IMR-90 (cell line): ENCODE data around the gene OR2J3. TPM values are rescaled to one million over a fixed set of nuclear protein-coding genes. Genes with fewer than 3 reads are reported as not detected.

Source experiments
- ATAC-seq: fragments of 200-7000 bp; cut with Tn5 transposase; 2 replicates; pipeline ENCODE4 v1.9.1; 2020; ENCODE audit warnings: low read depth, mild to moderate bottlenecking, moderate library complexity
- BruUV-seq: library from RNA; stranded (reverse); fragments of 400-500 nt; replicated peaks from 2 replicates; lab custom pipeline; 2021; lab: Mats Ljungman, UMichigan
- CTCF ChIA-PET: fragments of 300-600 bp; formaldehyde crosslinking; extraction: SDS; loops from one replicate; lab custom pipeline; 2021; ENCODE audit warnings: antibody characterized with exemption; lab: Yijun Ruan, JAX
- POLR2A ChIA-PET: fragments of 300-600 bp; sonication (Branson Sonifier 250); formaldehyde crosslinking; loops from one replicate; lab custom pipeline; 2022; ENCODE audit warnings: antibody characterized with exemption; ENCODE audit not compliant: unreplicated experiment; lab: Charles Lee
- DNase-seq: peaks from one replicate; pipeline ENCODE4 v3.0.0; 2013
- H2AFZ ChIP-seq: replicated peaks from 2 replicates; pipeline ENCODE3; 2013; ENCODE audit warnings: low read length, mild to moderate bottlenecking; ENCODE audit not compliant: poor library complexity
- H2AK5ac ChIP-seq: 2 replicates; pipeline ENCODE4 v1.6.1; 2013; ENCODE audit warnings: low read depth, low read length, inconsistent platforms
- H2AK9ac ChIP-seq: replicated peaks from 2 replicates; pipeline ENCODE3; 2013; ENCODE audit warnings: mild to moderate bottlenecking, low read depth, low read length, moderate library complexity; ENCODE audit not compliant: poor library complexity
- H2BK120ac ChIP-seq: 2 replicates; pipeline ENCODE4 v1.6.1; 2013; ENCODE audit warnings: low read depth, low read length, inconsistent platforms
- H2BK15ac ChIP-seq: 3 replicates; pipeline ENCODE4 v1.6.1; 2013; ENCODE audit warnings: low read depth, low read length, inconsistent platforms
- H2BK20ac ChIP-seq: 2 replicates; pipeline ENCODE4 v1.6.1; 2013; ENCODE audit warnings: low read depth, mild to moderate bottlenecking, inconsistent platforms, low read length, moderate library complexity
- H2BK5ac ChIP-seq: 2 replicates; pipeline ENCODE4 v1.6.1; 2013; ENCODE audit warnings: mild to moderate bottlenecking, low read depth, low read length, inconsistent platforms; ENCODE audit not compliant: poor library complexity, severe bottlenecking
- H3K14ac ChIP-seq: replicated peaks from 2 replicates; pipeline ENCODE4 v1.6.1; 2013; ENCODE audit warnings: low read depth, low read length, inconsistent platforms
- H3K18ac ChIP-seq: 2 replicates; pipeline ENCODE4 v1.6.1; 2013; ENCODE audit warnings: low read depth, low read length, control low read depth
- H3K23ac ChIP-seq: 2 replicates; pipeline ENCODE4 v1.6.1; 2013; ENCODE audit warnings: low read depth, low read length, inconsistent platforms
- H3K27ac ChIP-seq: 2 replicates; pipeline ENCODE4 v1.5.1; 2013; ENCODE audit warnings: mild to moderate bottlenecking, control low read depth, low read length; ENCODE audit not compliant: insufficient read depth
- H3K27me3 ChIP-seq: 2 replicates; pipeline ENCODE4 v1.6.1; 2013; ENCODE audit warnings: low read length; ENCODE audit not compliant: control insufficient read depth, insufficient read depth
- H3K36me3 ChIP-seq: 2 replicates; pipeline ENCODE4 v1.6.1; 2013; ENCODE audit warnings: low read length, mixed read lengths; ENCODE audit not compliant: control insufficient read depth, insufficient read depth
- H3K4ac ChIP-seq: 2 replicates; pipeline ENCODE4 v1.6.1; 2013; ENCODE audit warnings: low read depth, low read length, inconsistent platforms
- H3K4me1 ChIP-seq: 2 replicates; pipeline ENCODE4 v1.6.1; 2013; ENCODE audit warnings: low read length, mixed read lengths; ENCODE audit not compliant: control insufficient read depth, insufficient read depth
- H3K4me2 ChIP-seq: 2 replicates; pipeline ENCODE4 v1.6.1; 2013; ENCODE audit warnings: low read depth, mild to moderate bottlenecking, control low read depth, low read length, moderate library complexity
- H3K4me3 ChIP-seq: 2 replicates; pipeline ENCODE4 v1.5.1; 2013; ENCODE audit warnings: low read depth, mild to moderate bottlenecking, control low read depth, low read length, moderate library complexity; ENCODE audit not compliant: insufficient read depth
- H3K56ac ChIP-seq: 2 replicates; pipeline ENCODE4 v1.6.1; 2013; ENCODE audit warnings: low read length, inconsistent platforms; ENCODE audit not compliant: insufficient read depth; ENCODE audit errors: extremely low read depth
- H3K79me1 ChIP-seq, 2 experiments: 2 replicates each; pipeline ENCODE4 v1.6.1; 2013; ENCODE audit warnings: low read length in 2 of 2, inconsistent platforms in 1 of 2, low read depth in 1 of 2
- H3K9ac ChIP-seq: 2 replicates; pipeline ENCODE4 v1.6.1; 2013; ENCODE audit warnings: low read depth, low read length, control low read depth
- H3K9me1 ChIP-seq: 2 replicates; pipeline ENCODE4 v1.6.1; 2013; ENCODE audit warnings: low read length, inconsistent platforms; ENCODE audit not compliant: insufficient read depth
- H3K9me3 ChIP-seq: 2 replicates; pipeline ENCODE4 v1.6.1; 2013; ENCODE audit warnings: low read length; ENCODE audit not compliant: control insufficient read depth, insufficient read depth
- H4K20me1 ChIP-seq: 2 replicates; pipeline ENCODE4 v1.6.1; 2013; ENCODE audit warnings: low read length, inconsistent platforms; ENCODE audit not compliant: insufficient read depth
- H4K5ac ChIP-seq: 2 replicates; pipeline ENCODE4 v1.6.1; 2013; ENCODE audit warnings: mild to moderate bottlenecking, low read depth, low read length, control low read depth
- H4K8ac ChIP-seq, 2 experiments: 2 replicates each; pipeline ENCODE4 v1.6.1; 2013; ENCODE audit warnings: low read depth in 2 of 2, low read length in 2 of 2, control low read depth in 1 of 2, inconsistent platforms in 1 of 2
- H4K91ac ChIP-seq: 2 replicates; pipeline ENCODE4 v1.6.1; 2013; ENCODE audit warnings: low read depth, low read length, inconsistent platforms; ENCODE audit not compliant: insufficient read depth
- BHLHE40 ChIP-seq: fragments of 150-350 bp; IDR thresholded peaks from 2 replicates; pipeline ENCODE4 v1.6.1; 2016; ENCODE audit warnings: mild to moderate bottlenecking, low read depth, low read length
- CEBPB ChIP-seq: IDR thresholded peaks from 2 replicates; pipeline ENCODE4 v1.6.1; 2012; ENCODE audit warnings: low read depth, low read length, improper control_type of control experiment
- CHD1 ChIP-seq: IDR thresholded peaks from 2 replicates; pipeline ENCODE4 v1.6.1; 2012; ENCODE audit warnings: low read depth, low read length, improper control_type of control experiment
- CTCF ChIP-seq: conservative IDR thresholded peaks from 2 replicates; pipeline ENCODE4 v1.5.1; 2012; ENCODE audit warnings: mild to moderate bottlenecking, low read depth, low read length, improper control_type of control experiment
- FOS ChIP-seq: fragments of 150-350 bp; IDR thresholded peaks from 2 replicates; pipeline ENCODE4 v1.6.1; 2016; ENCODE audit warnings: low read depth, low read length
- MAFK ChIP-seq: IDR thresholded peaks from 2 replicates; pipeline ENCODE4 v1.6.1; 2012; ENCODE audit warnings: low read depth, low read length, improper control_type of control experiment
- MAZ ChIP-seq: IDR thresholded peaks from 2 replicates; pipeline ENCODE4 v1.6.1; 2012; ENCODE audit warnings: low read depth, mild to moderate bottlenecking, low read length, improper control_type of control experiment, moderate library complexity, borderline replicate concordance
- MXI1 ChIP-seq: IDR thresholded peaks from 2 replicates; pipeline ENCODE4 v1.6.1; 2012; ENCODE audit warnings: low read depth, mild to moderate bottlenecking, low read length, moderate library complexity, borderline replicate concordance
- NFE2L2 ChIP-seq: fragments of 150-350 bp; IDR thresholded peaks from 2 replicates; pipeline ENCODE4 v1.6.1; 2016; ENCODE audit warnings: low read depth, mild to moderate bottlenecking, low read length
- POLR2A ChIP-seq: IDR thresholded peaks from 2 replicates; pipeline ENCODE4 v1.6.1; 2012; ENCODE audit warnings: mild to moderate bottlenecking, low read depth, low read length
- RAD21 ChIP-seq: IDR thresholded peaks from 2 replicates; pipeline ENCODE4 v1.6.1; 2012; ENCODE audit warnings: low read length, improper control_type of control experiment
- RCOR1 ChIP-seq: IDR thresholded peaks from 2 replicates; pipeline ENCODE4 v1.6.1; 2012; ENCODE audit warnings: mild to moderate bottlenecking, low read length, improper control_type of control experiment; ENCODE audit not compliant: insufficient replicate concordance
- RFX5 ChIP-seq: IDR thresholded peaks from 2 replicates; pipeline ENCODE4 v1.8.0; 2012; ENCODE audit warnings: low read depth, mild to moderate bottlenecking, low read length, moderate library complexity
- SMC3 ChIP-seq: fragments of 150-350 bp; IDR thresholded peaks from 2 replicates; pipeline ENCODE4 v1.6.1; 2016; ENCODE audit warnings: low read depth, mild to moderate bottlenecking, antibody characterized with exemption, low read length, moderate library complexity
- USF2 ChIP-seq: fragments of 150-350 bp; IDR thresholded peaks from 2 replicates; pipeline ENCODE4 v1.6.1; 2017; ENCODE audit warnings: mild to moderate bottlenecking, antibody characterized with exemption, low read length, low read depth
- WGBS, 2 experiments: methylation state at CpG; one replicate each; pipeline versions ENCODE4 v1.1.5 to v1.1.7; 2013; ENCODE audit warnings: missing lambda C conversion rate in 2 of 2; ENCODE audit not compliant: insufficient read length in 1 of 2; ENCODE audit errors: extremely low coverage in 2 of 2; 5-methylcytosine and 5-hydroxymethylcytosine counted together
- dilution Hi-C: fragments of 300-500 bp; cut with HindIII; formaldehyde crosslinking; loops from one replicate; pipeline ENCODE4 v1.14.3; 2018; ENCODE audit warnings: low sequenced_read_pairs; ENCODE audit not compliant: unreplicated experiment
- in situ Hi-C: fragments of 300-500 bp; cut with MboI; formaldehyde crosslinking; loops from 3 replicates; pipeline ENCODE4 v1.14.3; 2019; ENCODE audit warnings: low sequenced_read_pairs, inconsistent platforms, mixed read lengths
- intact Hi-C: fragments of 100-400 bp; cut with micrococcal nuclease; formaldehyde crosslinking; loops from 2 replicates; pipeline ENCODE4 v1.10.0; 2022
- polyA plus RNA-seq, 3 experiments: library from polyadenylated mRNA; depleted of rRNA; stranded (reverse); fragments of >200 nt; gene quantifications; 2 replicates each; pipeline ENCODE4 v1.2.3, GENCODE V29; 2012; ENCODE audit warnings: low replicate concordance in 1 of 3
- total RNA-seq: library from RNA; depleted of rRNA; stranded (reverse); fragments of >200 nt; gene quantifications from 2 replicates; pipeline ENCODE4 v1.2.3, GENCODE V29; 2012
- TF ChIP-seq, protein P1 (sequence below): fragments of 150-350 bp; IDR thresholded peaks from 2 replicates; pipeline ENCODE4 v1.6.1; 2016; ENCODE audit warnings: low read depth, mild to moderate bottlenecking, low read length, moderate library complexity, borderline replicate concordance

The OR2J3 gene
- total and polyA plus RNA-seq, 2 of the 4 experiments (the other 2 are of a cell fraction) = not detected

- no peaks in the 10 kb centered on the region for H3K79me1 ChIP-seq
- no peak overlapping the region for H3K4ac ChIP-seq
- no peak overlapping the region for H4K91ac ChIP-seq
- no peak overlapping the region for H2BK120ac ChIP-seq
- H3K27ac ChIP-seq = no peak overlapping the region
- H2BK20ac ChIP-seq = no peak overlapping the region
- no peak overlapping the region for H3K18ac ChIP-seq
- no peak for TF ChIP-seq CTCF
- TF ChIP-seq NFE2L2 = no peak
- TF ChIP-seq, protein P1, sequence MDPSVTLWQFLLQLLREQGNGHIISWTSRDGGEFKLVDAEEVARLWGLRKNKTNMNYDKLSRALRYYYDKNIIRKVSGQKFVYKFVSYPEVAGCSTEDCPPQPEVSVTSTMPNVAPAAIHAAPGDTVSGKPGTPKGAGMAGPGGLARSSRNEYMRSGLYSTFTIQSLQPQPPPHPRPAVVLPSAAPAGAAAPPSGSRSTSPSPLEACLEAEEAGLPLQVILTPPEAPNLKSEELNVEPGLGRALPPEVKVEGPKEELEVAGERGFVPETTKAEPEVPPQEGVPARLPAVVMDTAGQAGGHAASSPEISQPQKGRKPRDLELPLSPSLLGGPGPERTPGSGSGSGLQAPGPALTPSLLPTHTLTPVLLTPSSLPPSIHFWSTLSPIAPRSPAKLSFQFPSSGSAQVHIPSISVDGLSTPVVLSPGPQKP = no peak
- no peak for TF ChIP-seq MXI1
- TF ChIP-seq SMC3 = no peak
- TF ChIP-seq FOS = no peak
- no peak for TF ChIP-seq POLR2A
- no peak for TF ChIP-seq CEBPB
- no peak for TF ChIP-seq RCOR1
- no peak for TF ChIP-seq MAZ
- no peak for TF ChIP-seq RFX5
- TF ChIP-seq BHLHE40 = no peak
- TF ChIP-seq RAD21 = no peak
- no peak for TF ChIP-seq CHD1
- TF ChIP-seq USF2 = no peak
- no peak for TF ChIP-seq MAFK
- H2AFZ ChIP-seq = no peak overlapping the region
- no peak overlapping the region for H4K8ac ChIP-seq
- H3K56ac ChIP-seq = no peak overlapping the region
- no peak overlapping the region for H2BK5ac ChIP-seq
- ChIA-PET POLR2A (no interaction called here), CTCF (no interaction called here)
- no peak overlapping the region for H2AK9ac ChIP-seq
- no peak overlapping the region for H3K4me2 ChIP-seq
- WGBS, 2 experiments = 82% methylated on average over 2 of the region's 15 CpGs; no CpG with 5 or more reads in 1 of the 2 experiments
- H4K20me1 ChIP-seq = no peaks in the 10 kb centered on the region
- H3K9me3 ChIP-seq = peaks cover 9% of the 10 kb centered on the region
- no peaks in the 10 kb centered on the region for H3K36me3 ChIP-seq
- H3K9ac ChIP-seq = no peak overlapping the region
- no peak overlapping the region for H2BK15ac ChIP-seq
- H3K9me1 ChIP-seq = no peaks in the 10 kb centered on the region
- no peak overlapping the region for H3K23ac ChIP-seq
- no peak overlapping the region for H3K14ac ChIP-seq
- dilution Hi-C loops = no loop called here
- BruUV-seq = no TSS peak
- H3K27me3 ChIP-seq = no peaks in the 10 kb centered on the region
- H3K4me1 ChIP-seq = no peaks in the 10 kb centered on the region
- no peak overlapping the region for H2AK5ac ChIP-seq
- no peak overlapping the region for H4K5ac ChIP-seq
- intact Hi-C loops = no loop called here
- in situ Hi-C loops = no loop called here
- ATAC-seq = no peak
- H3K4me3 ChIP-seq = no peak overlapping the region
- no peak for DNase-seq
Measured at GRCh38 chr6:29082457-29082856, 25.4 kb upstream of the OR2J3 start.
